ENCODE measurements around the gene MC2R.

Gene MC2R

GRCh38 chr18:13894531-13894930 is 20.8 kb downstream of the MC2R start:
- Histone ChIP-seq H3K27ac (ENCODE audit: low read length) (no peak overlapping the region), H3K36me3 (ENCODE audit: control insufficient read depth in 2 of 2, insufficient read depth in 2 of 2, low read length in 2 of 2) (no peaks in the 10 kb centered on the region), H3K4me3 (ENCODE audit: low read length in 2 of 2) (no peak overlapping the region), H3K9me3 (ENCODE audit: control insufficient read depth in 2 of 2, low read length in 2 of 2) (no peaks in the 10 kb centered on the region), H3K4me1 (ENCODE audit: control insufficient read depth, insufficient read depth, low read length) (no peaks in the 10 kb centered on the region), H3K27me3 (ENCODE audit: control insufficient read depth in 1 of 2, insufficient read depth in 2 of 2, low read length in 2 of 2) (peaks cover 0 to 3% of the 10 kb centered on the region in 2 donors), H3K9ac (ENCODE audit: low read length in 2 of 2) (no peak overlapping the region)

GRCh38 chr18:13893418-13893760 is 21.9 kb downstream of the MC2R start:
- peaks cover 0 to 3% of the 10 kb centered on the region in 2 donors for H3K27me3 ChIP-seq (ENCODE audit: control insufficient read depth in 1 of 2, insufficient read depth in 2 of 2, low read length in 2 of 2)
- no peaks in the 10 kb centered on the region for H3K36me3 ChIP-seq (ENCODE audit: control insufficient read depth in 2 of 2, insufficient read depth in 2 of 2, low read length in 2 of 2)
- no peaks in the 10 kb centered on the region for H3K4me1 ChIP-seq (ENCODE audit: control insufficient read depth, insufficient read depth, low read length)
- H3K9ac ChIP-seq (ENCODE audit: low read length in 2 of 2): no peak overlapping the region
- no peaks in the 10 kb centered on the region for H3K9me3 ChIP-seq (ENCODE audit: control insufficient read depth in 2 of 2, low read length in 2 of 2)
- H3K27ac ChIP-seq (ENCODE audit: low read length): no peak overlapping the region
- no peak overlapping the region for H3K4me3 ChIP-seq (ENCODE audit: low read length in 2 of 2)

GRCh38 chr18:13892098-13892497 is 23.2 kb downstream of the MC2R start:
- H3K9me3 ChIP-seq (ENCODE audit: control insufficient read depth in 2 of 2, low read length in 2 of 2): no peaks in the 10 kb centered on the region
- H3K27me3 ChIP-seq (ENCODE audit: control insufficient read depth in 1 of 2, insufficient read depth in 2 of 2, low read length in 2 of 2): peaks cover 0 to 3% of the 10 kb centered on the region in 2 donors
- H3K4me1 ChIP-seq (ENCODE audit: control insufficient read depth, insufficient read depth, low read length): no peaks in the 10 kb centered on the region
- H3K4me3 ChIP-seq (ENCODE audit: low read length in 2 of 2): no peak overlapping the region
- H3K36me3 ChIP-seq (ENCODE audit: control insufficient read depth in 2 of 2, insufficient read depth in 2 of 2, low read length in 2 of 2): no peaks in the 10 kb centered on the region
- H3K27ac ChIP-seq (ENCODE audit: low read length): no peak overlapping the region
- H3K9ac ChIP-seq (ENCODE audit: low read length in 2 of 2): no peak overlapping the region

- Histone ChIP-seq H3K4me1 (ENCODE audit: control insufficient read depth, insufficient read depth, low read length) (no peaks in the 10 kb centered on the region), H3K27ac (ENCODE audit: low read length) (no peak overlapping the region), H3K9ac (ENCODE audit: low read length in 2 of 2) (no peak overlapping the region), H3K4me3 (ENCODE audit: low read length in 2 of 2) (no peak overlapping the region), H3K36me3 (ENCODE audit: control insufficient read depth in 2 of 2, insufficient read depth in 2 of 2, low read length in 2 of 2) (no peaks in the 10 kb centered on the region), H3K27me3 (ENCODE audit: control insufficient read depth in 1 of 2, insufficient read depth in 2 of 2, low read length in 2 of 2) (peaks cover 0 to 3% of the 10 kb centered on the region in 2 donors), H3K9me3 (ENCODE audit: control insufficient read depth in 2 of 2, low read length in 2 of 2) (no peaks in the 10 kb centered on the region)
Observed at GRCh38 chr18:13890761-13891361, 24.5 kb downstream of the MC2R start.

GRCh38 chr18:13889671-13890070 is 25.7 kb downstream of the MC2R start:
- no peak overlapping the region for H3K27ac ChIP-seq (ENCODE audit: low read length)
- no peaks in the 10 kb centered on the region for H3K4me1 ChIP-seq (ENCODE audit: control insufficient read depth, insufficient read depth, low read length)
- H3K9ac ChIP-seq (ENCODE audit: low read length in 2 of 2): no peak overlapping the region
- H3K9me3 ChIP-seq (ENCODE audit: control insufficient read depth in 2 of 2, low read length in 2 of 2): no peaks in the 10 kb centered on the region
- no peaks in the 10 kb centered on the region for H3K36me3 ChIP-seq (ENCODE audit: control insufficient read depth in 2 of 2, insufficient read depth in 2 of 2, low read length in 2 of 2)
- H3K4me3 ChIP-seq (ENCODE audit: low read length in 2 of 2): no peak overlapping the region
- H3K27me3 ChIP-seq (ENCODE audit: control insufficient read depth in 1 of 2, insufficient read depth in 2 of 2, low read length in 2 of 2): peaks cover 0 to 3% of the 10 kb centered on the region in 2 donors

GRCh38 chr18:13888191-13888716 is 27.1 kb downstream of the MC2R start:
- H3K4me3 ChIP-seq (ENCODE audit: low read length in 2 of 2): no peak overlapping the region
- H3K9me3 ChIP-seq (ENCODE audit: control insufficient read depth in 2 of 2, low read length in 2 of 2): no peaks in the 10 kb centered on the region
- H3K27me3 ChIP-seq (ENCODE audit: control insufficient read depth in 1 of 2, insufficient read depth in 2 of 2, low read length in 2 of 2): peaks cover 0 to 3% of the 10 kb centered on the region in 2 donors
- H3K9ac ChIP-seq (ENCODE audit: low read length in 2 of 2): no peak overlapping the region
- H3K4me1 ChIP-seq (ENCODE audit: control insufficient read depth, insufficient read depth, low read length): no peaks in the 10 kb centered on the region
- H3K27ac ChIP-seq (ENCODE audit: low read length): no peak overlapping the region
- no peaks in the 10 kb centered on the region for H3K36me3 ChIP-seq (ENCODE audit: control insufficient read depth in 2 of 2, insufficient read depth in 2 of 2, low read length in 2 of 2)

GRCh38 chr18:13885009-13885408 is 30.3 kb downstream of the MC2R start:
- no peaks in the 10 kb centered on the region for H3K9me3 ChIP-seq (ENCODE audit: control insufficient read depth in 2 of 2, low read length in 2 of 2)
- H3K4me1 ChIP-seq (ENCODE audit: control insufficient read depth, insufficient read depth, low read length): no peaks in the 10 kb centered on the region
- H3K27me3 ChIP-seq (ENCODE audit: control insufficient read depth in 1 of 2, insufficient read depth in 2 of 2, low read length in 2 of 2): no peaks in the 10 kb centered on the region
- no peak overlapping the region for H3K27ac ChIP-seq (ENCODE audit: low read length)
- no peak overlapping the region for H3K9ac ChIP-seq (ENCODE audit: low read length in 2 of 2)
- no peaks in the 10 kb centered on the region for H3K36me3 ChIP-seq (ENCODE audit: control insufficient read depth in 2 of 2, insufficient read depth in 2 of 2, low read length in 2 of 2)
- H3K4me3 ChIP-seq (ENCODE audit: low read length in 2 of 2): no peak overlapping the region

- no peak overlapping the region for H3K27ac ChIP-seq (ENCODE audit: low read length)
- H3K36me3 ChIP-seq (ENCODE audit: control insufficient read depth in 2 of 2, insufficient read depth in 2 of 2, low read length in 2 of 2): no peaks in the 10 kb centered on the region
- no peaks in the 10 kb centered on the region for H3K4me1 ChIP-seq (ENCODE audit: control insufficient read depth, insufficient read depth, low read length)
- H3K9ac ChIP-seq (ENCODE audit: low read length in 2 of 2): no peak overlapping the region
- H3K9me3 ChIP-seq (ENCODE audit: control insufficient read depth in 2 of 2, low read length in 2 of 2): no peaks in the 10 kb centered on the region
- H3K27me3 ChIP-seq (ENCODE audit: control insufficient read depth in 1 of 2, insufficient read depth in 2 of 2, low read length in 2 of 2): peaks cover 0 to 2% of the 10 kb centered on the region in 2 donors
- H3K4me3 ChIP-seq (ENCODE audit: low read length in 2 of 2): no peak overlapping the region
Observed at GRCh38 chr18:13879937-13880336, 35.4 kb downstream of the MC2R start.

GRCh38 chr18:13879492-13879891 is 35.8 kb downstream of the MC2R start:
- Histone ChIP-seq H3K4me1 (ENCODE audit: control insufficient read depth, insufficient read depth, low read length) (no peaks in the 10 kb centered on the region), H3K9me3 (ENCODE audit: control insufficient read depth in 2 of 2, low read length in 2 of 2) (no peaks in the 10 kb centered on the region)

GRCh38 chr18:13878857-13879256 is 36.5 kb downstream of the MC2R start:
- Histone ChIP-seq H3K4me1 (ENCODE audit: control insufficient read depth, insufficient read depth, low read length) (no peaks in the 10 kb centered on the region), H3K9me3 (ENCODE audit: control insufficient read depth in 2 of 2, low read length in 2 of 2) (no peaks in the 10 kb centered on the region), H3K27ac (ENCODE audit: low read length) (no peak overlapping the region), H3K36me3 (ENCODE audit: control insufficient read depth in 2 of 2, insufficient read depth in 2 of 2, low read length in 2 of 2) (no peaks in the 10 kb centered on the region), H3K4me3 (ENCODE audit: low read length in 2 of 2) (no peak overlapping the region), H3K9ac (ENCODE audit: low read length in 2 of 2) (no peak overlapping the region), H3K27me3 (ENCODE audit: control insufficient read depth in 1 of 2, insufficient read depth in 2 of 2, low read length in 2 of 2) (peaks cover 0 to 2% of the 10 kb centered on the region in 2 donors)

More at GRCh38 chr18:13879492-13879891, 35.8 kb downstream of the MC2R start:
- Histone ChIP-seq H3K4me3 (ENCODE audit: low read length in 2 of 2) (no peak overlapping the region), H3K36me3 (ENCODE audit: control insufficient read depth in 2 of 2, insufficient read depth in 2 of 2, low read length in 2 of 2) (no peaks in the 10 kb centered on the region), H3K27me3 (ENCODE audit: control insufficient read depth in 1 of 2, insufficient read depth in 2 of 2, low read length in 2 of 2) (peaks cover 0 to 2% of the 10 kb centered on the region in 2 donors), H3K27ac (ENCODE audit: low read length) (no peak overlapping the region), H3K9ac (ENCODE audit: low read length in 2 of 2) (no peak overlapping the region)

- Histone ChIP-seq H3K27ac (ENCODE audit: low read length) (no peak overlapping the region), H3K9me3 (ENCODE audit: control insufficient read depth in 2 of 2, low read length in 2 of 2) (no peaks in the 10 kb centered on the region), H3K4me1 (ENCODE audit: control insufficient read depth, insufficient read depth, low read length) (no peaks in the 10 kb centered on the region), H3K27me3 (ENCODE audit: control insufficient read depth in 1 of 2, insufficient read depth in 2 of 2, low read length in 2 of 2) (peaks cover 0 to 4% of the 10 kb centered on the region in 2 donors), H3K9ac (ENCODE audit: low read length in 2 of 2) (no peak overlapping the region), H3K4me3 (ENCODE audit: low read length in 2 of 2) (no peak overlapping the region), H3K36me3 (ENCODE audit: control insufficient read depth in 2 of 2, insufficient read depth in 2 of 2, low read length in 2 of 2) (no peaks in the 10 kb centered on the region)
Observed at GRCh38 chr18:13877157-13877556, 38.2 kb downstream of the MC2R start.
